H1 (cell line): ENCODE measurements around the gene MED12L. TPM values are rescaled to one million over a fixed set of nuclear protein-coding genes. Genes with fewer than 3 reads are reported as not detected.

Experiments
- CTCF ChIA-PET: fragments of 300-600 bp; sonication (Branson Sonifier 250); formaldehyde crosslinking; loops from one replicate; lab custom pipeline; 2021; ENCODE audit not compliant: partially characterized antibody; lab: Charles Lee
- POLR2A ChIA-PET: fragments of 300-600 bp; sonication (Branson Sonifier 250); formaldehyde crosslinking; loops from one replicate; lab custom pipeline; 2021; ENCODE audit warnings: inconsistent platforms; ENCODE audit not compliant: partially characterized antibody; lab: Charles Lee
- DNase-seq, 2 experiments: peaks; one replicate each; pipeline versions ENCODE4 v3.0.0 to v3.0.0-alpha.2; 2010 to 2022; ENCODE audit warnings: low spot score in 2 of 2, low read depth in 1 of 2, mixed read lengths in 1 of 2
- FAIRE-seq: peaks from 2 replicates; lab custom pipeline; 2011; peaks lifted over from hg19 to GRCh38; lab: Jason Lieb, UNC
- H2AFZ ChIP-seq: 2 replicates; pipeline ENCODE4 v1.8.1; 2012; ENCODE audit warnings: low read length, inconsistent platforms
- H2AK5ac ChIP-seq: 2 replicates; pipeline ENCODE4 v1.6.1; 2013; ENCODE audit warnings: low read depth, low read length
- H2BK120ac ChIP-seq: replicated peaks from 2 replicates; pipeline ENCODE3; 2013; ENCODE audit warnings: low read depth, low read length, inconsistent platforms
- H2BK12ac ChIP-seq: 2 replicates; pipeline ENCODE4 v1.6.1; 2013; ENCODE audit warnings: low read depth, low read length
- H2BK15ac ChIP-seq: 2 replicates; pipeline ENCODE4 v1.6.1; 2013; ENCODE audit warnings: low read length
- H2BK20ac ChIP-seq: 2 replicates; pipeline ENCODE4 v1.6.1; 2013; ENCODE audit warnings: low read length
- H2BK5ac ChIP-seq: 2 replicates; pipeline ENCODE4 v1.6.1; 2013; ENCODE audit warnings: low read depth, low read length
- H3K14ac ChIP-seq: 2 replicates; pipeline ENCODE4 v1.6.1; 2013; ENCODE audit warnings: inconsistent platforms; ENCODE audit not compliant: insufficient read length
- H3K18ac ChIP-seq: 2 replicates; pipeline ENCODE4 v1.6.1; 2013; ENCODE audit warnings: low read length; ENCODE audit errors: extremely low read depth
- H3K23ac ChIP-seq: 2 replicates; pipeline ENCODE4 v1.6.1; 2013; ENCODE audit warnings: inconsistent platforms; ENCODE audit not compliant: insufficient read length
- H3K23me2 ChIP-seq: 2 replicates; pipeline ENCODE4 v1.6.1; 2013; ENCODE audit warnings: low read depth, low read length
- H3K27ac ChIP-seq: 2 replicates; pipeline ENCODE4 v1.6.1; 2011; ENCODE audit warnings: low read depth, low read length, inconsistent platforms
- H3K27me3 ChIP-seq, 4 experiments: replicated peaks in 1 of 4; 1 replicate in 1 of 4; 2 replicates in 3 of 4; pipeline versions ENCODE4 v1.6.1 to v1.8.1; 2011 to 2013; ENCODE audit warnings: low read length in 3 of 4, mild to moderate bottlenecking in 3 of 4, inconsistent platforms in 2 of 4, mixed read lengths in 2 of 4, moderate library complexity in 1 of 4; ENCODE audit not compliant: control insufficient read depth in 3 of 4, insufficient read depth in 3 of 4; ENCODE audit errors: extremely low read depth in 1 of 4
- H3K36me3 ChIP-seq, 4 experiments: 2 replicates each; pipeline versions ENCODE4 v1.6.1 to v1.8.1; 2011 to 2013; ENCODE audit warnings: mild to moderate bottlenecking in 4 of 4, low read length in 3 of 4, moderate library complexity in 2 of 4, control low read depth in 1 of 4, inconsistent platforms in 1 of 4; ENCODE audit not compliant: insufficient read depth in 4 of 4, control insufficient read depth in 2 of 4
- H3K4ac ChIP-seq: replicated peaks from 2 replicates; pipeline ENCODE3; 2013; ENCODE audit warnings: low read length, low read depth, mixed read lengths, inconsistent platforms; ENCODE audit not compliant: insufficient read length
- H3K4me1 ChIP-seq, 4 experiments: replicated peaks in 1 of 4; 1 replicate in 1 of 4; 2 replicates in 3 of 4; pipeline versions ENCODE4 v1.6.1 to v1.8.1; 2011 to 2013; ENCODE audit warnings: low read length in 3 of 4, inconsistent platforms in 2 of 4, mixed read lengths in 1 of 4; ENCODE audit not compliant: insufficient read depth in 4 of 4, control insufficient read depth in 3 of 4
- H3K4me2 ChIP-seq, 2 experiments: 2 replicates each; pipeline versions ENCODE4 v1.6.1 to v1.8.1; 2011 to 2013; ENCODE audit warnings: low read depth in 2 of 2, low read length in 2 of 2, control low read depth in 1 of 2, inconsistent platforms in 1 of 2, mild to moderate bottlenecking in 1 of 2; ENCODE audit not compliant: insufficient read depth in 1 of 2
- H3K4me3 ChIP-seq, 4 experiments: fragments of 200-600, 300-600 bp in 1 of 4; sonication (generic), shearing (Covaris generic), sonication (Bioruptor Twin) in 1 of 4; 2 replicates each; pipeline versions ENCODE4 v1.5.1 to v1.8.1; 2011 to 2016; ENCODE audit warnings: low read length in 4 of 4, low read depth in 3 of 4, control low read depth in 2 of 4, inconsistent platforms in 2 of 4, mild to moderate bottlenecking in 2 of 4, mixed read lengths in 1 of 4, moderate library complexity in 1 of 4; ENCODE audit not compliant: insufficient read depth in 2 of 4; ENCODE audit errors: extremely low read depth in 1 of 4
- H3K56ac ChIP-seq: replicated peaks from 2 replicates; pipeline ENCODE3; 2013; ENCODE audit warnings: low read depth, mild to moderate bottlenecking, mixed read lengths, low read length, inconsistent platforms; ENCODE audit not compliant: insufficient read length
- H3K79me1 ChIP-seq: 2 replicates; pipeline ENCODE4 v1.6.1; 2013; ENCODE audit warnings: low read depth, low read length, control low read depth
- H3K79me2 ChIP-seq, 2 experiments: 2 replicates each; pipeline versions ENCODE4 v1.6.1 to v1.8.1; 2012 to 2013; ENCODE audit warnings: low read length in 2 of 2, mild to moderate bottlenecking in 2 of 2, inconsistent platforms in 1 of 2; ENCODE audit not compliant: insufficient read depth in 2 of 2, control insufficient read depth in 1 of 2
- H3K9ac ChIP-seq, 4 experiments: replicated peaks in 1 of 4; 1 replicate in 1 of 4; 2 replicates in 3 of 4; pipeline versions ENCODE4 v1.6.1 to v1.8.1; 2011 to 2013; ENCODE audit warnings: low read depth in 3 of 4, low read length in 3 of 4, control low read depth in 2 of 4, mild to moderate bottlenecking in 2 of 4, moderate library complexity in 2 of 4, inconsistent platforms in 1 of 4; ENCODE audit errors: extremely low read depth in 1 of 4
- H3K9me3 ChIP-seq, 2 experiments: 2 replicates each; pipeline versions ENCODE4 v1.6.1 to v1.8.1; 2012 to 2013; ENCODE audit warnings: mild to moderate bottlenecking in 2 of 2, moderate library complexity in 2 of 2, control low read depth in 1 of 2, inconsistent platforms in 1 of 2, low read depth in 1 of 2, low read length in 1 of 2, mixed read lengths in 1 of 2; ENCODE audit not compliant: insufficient read depth in 2 of 2
- H4K20me1 ChIP-seq, 2 experiments: replicated peaks in 1 of 2; 2 replicates each; pipeline versions ENCODE3 to v1.8.1; 2011 to 2013; ENCODE audit warnings: inconsistent platforms in 2 of 2, low read length in 2 of 2, mild to moderate bottlenecking in 1 of 2; ENCODE audit not compliant: insufficient read depth in 2 of 2, control insufficient read depth in 1 of 2
- H4K5ac ChIP-seq: 2 replicates; pipeline ENCODE4 v1.6.1; 2013; ENCODE audit warnings: low read length, low read depth, mixed read lengths, inconsistent platforms; ENCODE audit not compliant: insufficient read length
- H4K8ac ChIP-seq: 2 replicates; pipeline ENCODE4 v1.8.0; 2013; ENCODE audit warnings: mild to moderate bottlenecking, moderate library complexity, low read length, inconsistent platforms; ENCODE audit not compliant: insufficient read depth; ENCODE audit errors: extremely low read depth
- H4K91ac ChIP-seq: replicated peaks from 2 replicates; pipeline ENCODE3; 2013; ENCODE audit warnings: low read length, mixed read lengths, inconsistent platforms; ENCODE audit not compliant: insufficient read length
- ASH2L ChIP-seq: fragments of 200-600, 300-600 bp; sonication (generic); IDR thresholded peaks from one replicate; pipeline ENCODE4 v1.7.1; 2017; ENCODE audit warnings: low read length
- BCL11A ChIP-seq, 2 experiments: IDR thresholded peaks; one replicate each; pipeline ENCODE4 v1.6.1; 2011; ENCODE audit warnings: low read depth in 2 of 2, low read length in 2 of 2, mild to moderate bottlenecking in 2 of 2
- EGR1 ChIP-seq: IDR thresholded peaks from 2 replicates; pipeline ENCODE4 v1.6.1; 2011; ENCODE audit warnings: low read depth, low read length, borderline replicate concordance
- FOSL1 ChIP-seq: IDR thresholded peaks from 2 replicates; pipeline ENCODE4 v1.6.1; 2011; ENCODE audit warnings: mild to moderate bottlenecking, low read depth, low read length, moderate library complexity; ENCODE audit not compliant: insufficient read depth
- GTF2F1 ChIP-seq: IDR thresholded peaks from 2 replicates; pipeline ENCODE4 v1.6.1; 2012; ENCODE audit warnings: low read depth, low read length, improper control_type of control experiment, borderline replicate concordance
- KDM4A ChIP-seq: IDR thresholded peaks from one replicate; pipeline ENCODE4 v1.7.1; 2012; ENCODE audit warnings: low read depth, mild to moderate bottlenecking, moderate library complexity, low read length, inconsistent platforms; ENCODE audit not compliant: severe bottlenecking
- NANOG ChIP-seq: IDR thresholded peaks from 2 replicates; pipeline ENCODE4 v1.6.1; 2011; ENCODE audit warnings: low read length, low read depth, mild to moderate bottlenecking, inconsistent platforms; ENCODE audit not compliant: insufficient read depth, poor library complexity, severe bottlenecking
- NRF1 ChIP-seq: IDR thresholded peaks from 2 replicates; pipeline ENCODE4 v1.6.1; 2011; ENCODE audit warnings: mild to moderate bottlenecking, low read depth, low read length, improper control_type of control experiment
- POU5F1 ChIP-seq: IDR thresholded peaks from 2 replicates; pipeline ENCODE4 v1.6.1; 2011; ENCODE audit warnings: low read depth, mild to moderate bottlenecking, low read length, moderate library complexity
- SIN3A ChIP-seq, 2 experiments: IDR thresholded peaks in 1 of 2; conservative IDR thresholded peaks in 1 of 2; 2 replicates each; pipeline ENCODE4 v1.6.1; 2011 to 2012; ENCODE audit warnings: low read length in 2 of 2, improper control_type of control experiment in 1 of 2, low read depth in 1 of 2, mild to moderate bottlenecking in 1 of 2
- SIRT6 ChIP-seq: IDR thresholded peaks from one replicate; pipeline ENCODE4 v1.7.1; 2012; ENCODE audit warnings: low read length, inconsistent platforms
- whole genome bisulfite sequencing, 2 experiments: shearing (Covaris generic) in 1 of 2; methylation state at CpG; one replicate each; pipeline versions ENCODE4 v1.1.6 to v1.1.7; 2013 to 2015; ENCODE audit warnings: low lambda C conversion rate in 2 of 2, mixed read lengths in 2 of 2, inconsistent platforms in 1 of 2, low coverage in 1 of 2, missing lambda C conversion rate in 1 of 2; ENCODE audit not compliant: insufficient replicate concordance in 2 of 2, insufficient coverage in 1 of 2, insufficient read length in 1 of 2; ENCODE audit errors: extremely low coverage in 1 of 2, missing lambda C conversion rate in 1 of 2; 5-methylcytosine and 5-hydroxymethylcytosine counted together
- polyA plus RNA-seq, 7 experiments: library from polyadenylated mRNA; depleted of rRNA in 3 of 7; stranded (reverse) in 5 of 7; unstranded in 2 of 7; fragments of >200 nt in 5 of 7; fragments of 200-250 nt in 2 of 7; gene quantifications; 1 replicate in 5 of 7; 2 replicates in 1 of 7; 4 replicates in 1 of 7; pipeline versions ENCODE4 v1.2.1 to v1.2.3, GENCODE V29; 2011 to 2013; ENCODE audit warnings: missing spikeins in 2 of 7, mixed read lengths in 2 of 7
- total RNA-seq: library from RNA; stranded (reverse); fragmentation: NEBNext Ultra II Directional; extraction: Animal tissue kit (Norgen Biotek cat#: 25700); gene quantifications from 2 replicates; pipeline ENCODE4 v1.2.1, GENCODE V29; 2021

The MED12L gene
- total and polyA plus RNA-seq, 2 of the 8 experiments (the other 6 are each of a cell fraction or from before 2014, with no cell fraction given): 3.6 to 26.2 TPM

GRCh38 chr3:151216641-151217607, 131.5 kb downstream of the MED12L start:
- Histone ChIP-seq H2AFZ (no peak overlapping the region), H3K36me3 (peaks cover 0 to 5% (median 0%) of the 10 kb centered on the region in 4 experiments; a peak in 1 of 8 replicates), H2BK15ac (no peak overlapping the region), H3K9me3 (no peaks in the 10 kb centered on the region; a peak in 1 of 4 replicates), H3K14ac (no peak overlapping the region), H3K79me1 (no peaks in the 10 kb centered on the region), H2BK5ac (no peak overlapping the region), H3K27ac (no peak overlapping the region), H3K56ac (no peak overlapping the region), H2BK12ac (no peak overlapping the region), H4K20me1 (no peaks in the 10 kb centered on the region), H3K18ac (peak overlapping the region; percentile 52; the same call in 1 of the 2 replicates), H4K8ac (no peak overlapping the region), H3K9ac (no peak overlapping the region), H3K79me2 (no peaks in the 10 kb centered on the region), H3K4ac (no peak overlapping the region), H2BK120ac (no peak overlapping the region), H3K4me3 (no peak overlapping the region), H3K23me2 (no peaks in the 10 kb centered on the region), H2BK20ac (no peak overlapping the region), H2AK5ac (no peak overlapping the region; the same call in 1 of the 2 replicates), H3K4me1 (peaks cover 0 to 7% (median 5%) of the 10 kb centered on the region in 4 experiments; a peak in 4 of 7 replicates), H4K5ac (no peak overlapping the region), H3K27me3 (no peaks in the 10 kb centered on the region), H4K91ac (no peak overlapping the region), H3K23ac (no peak overlapping the region), H3K4me2 (no peak overlapping the region)
- WGBS, 2 experiments: 93% methylated on average over 3 of the region's 3 CpGs; no CpG with 5 or more reads in 1 of the 2 experiments
- no peak for DNase-seq
- CTCF ChIA-PET: interaction anchor here (1.0 to 3.0 kb wide), 6 partner anchors 9 to 65 kb away, joined by 3 to 32 read pairs (median 5); no protein-coding TSS in a partner anchor
- POLR2A ChIA-PET: interaction anchor here (0.6 kb wide), 1 partner anchor 267 kb away, joined by 3 read pairs; no protein-coding TSS in a partner anchor
- FAIRE-seq: no peak
- TF ChIP-seq SIRT6 (no peak), KDM4A (no peak), FOSL1 (no peak), EGR1 (no peak), BCL11A (IDR thresholded peaks at IDR 0.05; ENCODE audit: low read depth in 2 of 2, low read length in 2 of 2) (no peak), NRF1 (no peak), NANOG (no peak), GTF2F1 (no peak), POU5F1 (no peak), SIN3A (conservative IDR thresholded peaks at IDR 0.05 in 1 of 2, IDR thresholded peaks at IDR 0.05 in 1 of 2; ENCODE audit: low read depth in 1 of 2, low read length in 2 of 2) (no peak), ASH2L (no peak)
